K562 (cell line): Measurements from ENCODE around the gene EIF3M. TPM values are rescaled to one million over a fixed set of nuclear protein-coding genes. Genes with fewer than 3 reads are reported as not detected.

Source experiments
- ATAC-seq: fragments of 200-7000 bp; cut with Tn5 transposase; 3 replicates; pipeline ENCODE4 v1.9.1; 2020; ENCODE audit warnings: moderate library complexity
- BruUV-seq: library from RNA; stranded (reverse); fragments of 400-500 nt; replicated peaks from 2 replicates; lab custom pipeline; 2021; lab: Mats Ljungman, UMichigan
- CTCF ChIA-PET: fragments of 300-600 bp; formaldehyde crosslinking; extraction: SDS; loops from one replicate; lab custom pipeline; 2021; ENCODE audit warnings: low intra/inter-chr PET ratio; lab: Yijun Ruan, JAX
- POLR2A ChIA-PET: fragments of 300-600, 350-650 bp; sonication (Branson Sonifier 250); formaldehyde crosslinking; extraction: SDS; loops from one replicate; lab custom pipeline; 2021; ENCODE audit warnings: antibody characterized with exemption, inconsistent platforms; lab: Yijun Ruan, JAX
- DNase-seq, 4 experiments: peaks; one replicate each; pipeline versions ENCODE4 v3.0.0 to v3.0.0-alpha.2; 2011 to 2018; ENCODE audit warnings: low spot score in 3 of 4, mixed read lengths in 3 of 4; ENCODE audit errors: extremely low read depth in 1 of 4
- FAIRE-seq: peaks from 2 replicates; lab custom pipeline; 2011; peaks lifted over from hg19 to GRCh38; lab: Jason Lieb, UNC
- H2AFZ ChIP-seq: 2 replicates; pipeline ENCODE4 v1.6.0; 2011; ENCODE audit warnings: low read depth, low read length, control low read depth, inconsistent platforms
- H3K27ac ChIP-seq: fragments of 200-600 bp; 3 replicates; pipeline ENCODE4 v1.8.0; 2011; ENCODE audit warnings: low read depth, mild to moderate bottlenecking, control low read depth, inconsistent platforms, low read length, moderate library complexity, mixed read lengths; ENCODE audit errors: extremely low read depth
- H3K27me3 ChIP-seq, 2 experiments: fragments of 300-600 bp in 1 of 2; 2 replicates in 1 of 2; 3 replicates in 1 of 2; pipeline versions ENCODE4 v1.6.0 to v1.8.0; 2011; ENCODE audit warnings: inconsistent platforms in 2 of 2, low read length in 2 of 2, mild to moderate bottlenecking in 1 of 2, mixed read lengths in 1 of 2, moderate library complexity in 1 of 2; ENCODE audit not compliant: control insufficient read depth in 2 of 2, insufficient read depth in 2 of 2
- H3K36me3 ChIP-seq: fragments of 300-600 bp; 3 replicates; pipeline ENCODE4 v1.8.0; 2011; ENCODE audit warnings: mild to moderate bottlenecking, low read length, inconsistent platforms; ENCODE audit not compliant: control insufficient read depth, insufficient read depth
- H3K4me1 ChIP-seq, 2 experiments: fragments of 200-600 bp in 1 of 2; replicated peaks in 1 of 2; 2 replicates in 1 of 2; 3 replicates in 1 of 2; pipeline versions ENCODE4 v1.5.1 to v1.8.0; 2011; ENCODE audit warnings: inconsistent platforms in 2 of 2, low read length in 2 of 2, mild to moderate bottlenecking in 1 of 2, mixed read lengths in 1 of 2, moderate library complexity in 1 of 2; ENCODE audit not compliant: control insufficient read depth in 2 of 2, insufficient read depth in 2 of 2
- H3K4me2 ChIP-seq: 2 replicates; pipeline ENCODE4 v1.6.1; 2011; ENCODE audit warnings: low read length, control low read depth, inconsistent platforms, mixed read lengths; ENCODE audit not compliant: insufficient read depth
- H3K4me3 ChIP-seq: fragments of 200-600 bp; sonication (generic), shearing (Covaris generic); 2 replicates; pipeline ENCODE4 v1.5.1; 2016; ENCODE audit warnings: control low read depth, inconsistent platforms
- H3K79me2 ChIP-seq: fragments of 200-600 bp; 3 replicates; pipeline ENCODE4 v1.8.0; 2011; ENCODE audit warnings: low read length, inconsistent platforms; ENCODE audit not compliant: control insufficient read depth, insufficient read depth
- H3K9ac ChIP-seq, 2 experiments: 2 replicates each; pipeline versions ENCODE4 v1.6.0 to v1.6.1; 2011; ENCODE audit warnings: low read depth in 2 of 2, low read length in 2 of 2, control low read depth in 1 of 2, inconsistent platforms in 1 of 2, mild to moderate bottlenecking in 1 of 2, mixed read lengths in 1 of 2; ENCODE audit not compliant: insufficient read depth in 1 of 2
- H3K9me1 ChIP-seq: one replicate; pipeline ENCODE4 v1.6.0; 2011; ENCODE audit warnings: inconsistent platforms, mild to moderate bottlenecking, low read length, moderate library complexity; ENCODE audit not compliant: control insufficient read depth, insufficient read depth
- H3K9me3 ChIP-seq: replicated peaks from 2 replicates; pipeline ENCODE4 v1.5.1; 2011; ENCODE audit warnings: low read depth, low read length, inconsistent platforms; ENCODE audit not compliant: control insufficient read depth, insufficient read depth
- H4K20me1 ChIP-seq: replicated peaks from 2 replicates; pipeline ENCODE4 v1.6.1; 2011; ENCODE audit warnings: low read length, inconsistent platforms, mixed read lengths; ENCODE audit not compliant: control insufficient read depth, insufficient read depth
- E2F6 ChIP-seq, 2 experiments: IDR thresholded peaks; 2 replicates each; pipeline ENCODE4 v1.6.1; 2011; ENCODE audit warnings: borderline replicate concordance in 1 of 2, control low read depth in 1 of 2, low read depth in 1 of 2, low read length in 1 of 2, mild to moderate bottlenecking in 1 of 2, mixed read lengths in 1 of 2, moderate library complexity in 1 of 2; ENCODE audit not compliant: insufficient read depth in 1 of 2, insufficient read length in 1 of 2, poor library complexity in 1 of 2, severe bottlenecking in 1 of 2; ENCODE audit errors: extremely low read depth in 1 of 2
- GABPB2 ChIP-seq: fragments of 250-450 bp; sonication (Bioruptor Pico); conservative IDR thresholded peaks from 2 replicates; pipeline ENCODE4 v1.5.1; 2021; ENCODE audit warnings: mild to moderate bottlenecking
- WGBS: fragments of 100-300 bp; shearing (Covaris generic); methylation state at CpG from one replicate; pipeline ENCODE4 v1.1.6; 2016; ENCODE audit warnings: low coverage, mixed read lengths; ENCODE audit not compliant: insufficient coverage; ENCODE audit errors: missing lambda C conversion rate; 5-methylcytosine and 5-hydroxymethylcytosine counted together
- in situ Hi-C: fragments of 300-500 bp; cut with MboI; formaldehyde crosslinking; loops from 4 replicates; pipeline ENCODE4 v1.15.0; 2018; ENCODE audit warnings: inconsistent platforms, mixed read lengths
- intact Hi-C: fragments of 100-400 bp; cut with micrococcal nuclease; formaldehyde crosslinking; loops from 2 replicates; pipeline ENCODE4 v1.14.2; 2022
- polyA plus RNA-seq, 8 experiments: library from polyadenylated mRNA; depleted of rRNA in 4 of 8; stranded (reverse) in 5 of 8; unstranded in 3 of 8; fragments of >200 nt; fragmentation: Nextera tagmentation in 2 of 8; fragmentation: Illumina TruSeq in 1 of 8; extraction: Ambion mirVana in 2 of 8; extraction: Trizol in 1 of 8; gene quantifications; 2 replicates each; pipeline versions ENCODE4 v1.2.1 to v1.2.3, GENCODE V29; 2011 to 2014; ENCODE audit warnings: inconsistent platforms in 1 of 8, missing spikeins in 1 of 8
- total RNA-seq, 7 experiments: library from RNA; depleted of rRNA in 6 of 7; stranded (reverse); fragments of >200 nt in 6 of 7; fragmentation: Illumina TruSeq in 2 of 7; extraction: Trizol in 2 of 7; gene quantifications; 2 replicates each; pipeline versions ENCODE4 v1.2.1 to v1.2.3, GENCODE V29; 2011 to 2021; ENCODE audit warnings: low replicate concordance in 1 of 7
- TF ChIP-seq, protein P1 (sequence below): fragments of 450-650 bp; IDR thresholded peaks from 2 replicates; pipeline ENCODE4 v1.6.1; 2016; ENCODE audit warnings: mild to moderate bottlenecking, moderate library complexity

EIF3M gene
- total and polyA plus RNA-seq, 9 of the 15 experiments (the other 6 are each of a cell fraction or from before 2014, with no cell fraction given): 602 to 2,015 (median 1,058) TPM

DNA sequence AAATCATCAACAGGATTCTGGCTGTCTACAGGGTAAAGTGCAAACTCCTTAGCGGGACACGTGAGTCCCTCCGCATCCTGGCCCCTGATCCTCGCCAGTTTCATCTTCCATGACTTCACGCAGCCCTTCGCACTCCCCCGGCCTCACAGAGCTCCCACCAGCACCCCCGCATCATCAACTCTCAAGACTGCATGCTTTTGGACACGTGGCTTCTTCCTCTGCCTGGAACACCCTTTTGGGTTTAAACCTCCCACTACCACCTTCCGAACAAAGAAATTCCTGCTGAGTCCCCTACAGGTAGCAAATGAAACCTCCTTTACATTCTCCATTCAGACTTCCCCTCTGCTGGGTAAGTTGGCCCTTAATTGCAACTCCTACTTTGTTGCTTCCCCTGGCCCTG lies 12.6 kb upstream of the EIF3M start:
- Histone ChIP-seq H3K27me3 (no peaks in the 10 kb centered on the region), H3K9me1 (no peaks in the 10 kb centered on the region), H3K79me2 (no peaks in the 10 kb centered on the region), H3K36me3 (no peaks in the 10 kb centered on the region), H3K9me3 (no peaks in the 10 kb centered on the region), H3K4me2 (no peak overlapping the region), H2AFZ (peak overlapping the region; percentile 22; the same call in 1 of the 2 replicates), H3K9ac (no peak overlapping the region), H3K4me3 (no peak overlapping the region), H4K20me1 (no peaks in the 10 kb centered on the region; the same call in 1 of the 2 replicates), H3K4me1 (peaks cover 0 to 10% of the 10 kb centered on the region in 2 experiments; a peak in 3 of 5 replicates), H3K27ac (no peak overlapping the region)
- intact Hi-C loops: no loop called here
- no peak for FAIRE-seq
- POLR2A ChIA-PET: no interaction called here
- no peak for DNase-seq
- CTCF ChIA-PET: no interaction called here
- WGBS: 35% methylated on average over 10 of the region's 10 CpGs
- no TSS peak for BruUV-seq
- peak; percentile 58 for ATAC-seq
- TF ChIP-seq GABPB2 (CRISPR knock-in tag): no peak
- peak in 1 of 2 experiments; percentile 39 for TF ChIP-seq E2F6 (IDR thresholded peaks at IDR 0.05; ENCODE audit: borderline replicate concordance in 1 of 2, extremely low read depth in 1 of 2, insufficient read depth in 1 of 2, insufficient read length in 1 of 2, low read depth in 1 of 2, low read length in 1 of 2, poor library complexity in 1 of 2, severe bottlenecking in 1 of 2)
- TF ChIP-seq, protein P1, sequence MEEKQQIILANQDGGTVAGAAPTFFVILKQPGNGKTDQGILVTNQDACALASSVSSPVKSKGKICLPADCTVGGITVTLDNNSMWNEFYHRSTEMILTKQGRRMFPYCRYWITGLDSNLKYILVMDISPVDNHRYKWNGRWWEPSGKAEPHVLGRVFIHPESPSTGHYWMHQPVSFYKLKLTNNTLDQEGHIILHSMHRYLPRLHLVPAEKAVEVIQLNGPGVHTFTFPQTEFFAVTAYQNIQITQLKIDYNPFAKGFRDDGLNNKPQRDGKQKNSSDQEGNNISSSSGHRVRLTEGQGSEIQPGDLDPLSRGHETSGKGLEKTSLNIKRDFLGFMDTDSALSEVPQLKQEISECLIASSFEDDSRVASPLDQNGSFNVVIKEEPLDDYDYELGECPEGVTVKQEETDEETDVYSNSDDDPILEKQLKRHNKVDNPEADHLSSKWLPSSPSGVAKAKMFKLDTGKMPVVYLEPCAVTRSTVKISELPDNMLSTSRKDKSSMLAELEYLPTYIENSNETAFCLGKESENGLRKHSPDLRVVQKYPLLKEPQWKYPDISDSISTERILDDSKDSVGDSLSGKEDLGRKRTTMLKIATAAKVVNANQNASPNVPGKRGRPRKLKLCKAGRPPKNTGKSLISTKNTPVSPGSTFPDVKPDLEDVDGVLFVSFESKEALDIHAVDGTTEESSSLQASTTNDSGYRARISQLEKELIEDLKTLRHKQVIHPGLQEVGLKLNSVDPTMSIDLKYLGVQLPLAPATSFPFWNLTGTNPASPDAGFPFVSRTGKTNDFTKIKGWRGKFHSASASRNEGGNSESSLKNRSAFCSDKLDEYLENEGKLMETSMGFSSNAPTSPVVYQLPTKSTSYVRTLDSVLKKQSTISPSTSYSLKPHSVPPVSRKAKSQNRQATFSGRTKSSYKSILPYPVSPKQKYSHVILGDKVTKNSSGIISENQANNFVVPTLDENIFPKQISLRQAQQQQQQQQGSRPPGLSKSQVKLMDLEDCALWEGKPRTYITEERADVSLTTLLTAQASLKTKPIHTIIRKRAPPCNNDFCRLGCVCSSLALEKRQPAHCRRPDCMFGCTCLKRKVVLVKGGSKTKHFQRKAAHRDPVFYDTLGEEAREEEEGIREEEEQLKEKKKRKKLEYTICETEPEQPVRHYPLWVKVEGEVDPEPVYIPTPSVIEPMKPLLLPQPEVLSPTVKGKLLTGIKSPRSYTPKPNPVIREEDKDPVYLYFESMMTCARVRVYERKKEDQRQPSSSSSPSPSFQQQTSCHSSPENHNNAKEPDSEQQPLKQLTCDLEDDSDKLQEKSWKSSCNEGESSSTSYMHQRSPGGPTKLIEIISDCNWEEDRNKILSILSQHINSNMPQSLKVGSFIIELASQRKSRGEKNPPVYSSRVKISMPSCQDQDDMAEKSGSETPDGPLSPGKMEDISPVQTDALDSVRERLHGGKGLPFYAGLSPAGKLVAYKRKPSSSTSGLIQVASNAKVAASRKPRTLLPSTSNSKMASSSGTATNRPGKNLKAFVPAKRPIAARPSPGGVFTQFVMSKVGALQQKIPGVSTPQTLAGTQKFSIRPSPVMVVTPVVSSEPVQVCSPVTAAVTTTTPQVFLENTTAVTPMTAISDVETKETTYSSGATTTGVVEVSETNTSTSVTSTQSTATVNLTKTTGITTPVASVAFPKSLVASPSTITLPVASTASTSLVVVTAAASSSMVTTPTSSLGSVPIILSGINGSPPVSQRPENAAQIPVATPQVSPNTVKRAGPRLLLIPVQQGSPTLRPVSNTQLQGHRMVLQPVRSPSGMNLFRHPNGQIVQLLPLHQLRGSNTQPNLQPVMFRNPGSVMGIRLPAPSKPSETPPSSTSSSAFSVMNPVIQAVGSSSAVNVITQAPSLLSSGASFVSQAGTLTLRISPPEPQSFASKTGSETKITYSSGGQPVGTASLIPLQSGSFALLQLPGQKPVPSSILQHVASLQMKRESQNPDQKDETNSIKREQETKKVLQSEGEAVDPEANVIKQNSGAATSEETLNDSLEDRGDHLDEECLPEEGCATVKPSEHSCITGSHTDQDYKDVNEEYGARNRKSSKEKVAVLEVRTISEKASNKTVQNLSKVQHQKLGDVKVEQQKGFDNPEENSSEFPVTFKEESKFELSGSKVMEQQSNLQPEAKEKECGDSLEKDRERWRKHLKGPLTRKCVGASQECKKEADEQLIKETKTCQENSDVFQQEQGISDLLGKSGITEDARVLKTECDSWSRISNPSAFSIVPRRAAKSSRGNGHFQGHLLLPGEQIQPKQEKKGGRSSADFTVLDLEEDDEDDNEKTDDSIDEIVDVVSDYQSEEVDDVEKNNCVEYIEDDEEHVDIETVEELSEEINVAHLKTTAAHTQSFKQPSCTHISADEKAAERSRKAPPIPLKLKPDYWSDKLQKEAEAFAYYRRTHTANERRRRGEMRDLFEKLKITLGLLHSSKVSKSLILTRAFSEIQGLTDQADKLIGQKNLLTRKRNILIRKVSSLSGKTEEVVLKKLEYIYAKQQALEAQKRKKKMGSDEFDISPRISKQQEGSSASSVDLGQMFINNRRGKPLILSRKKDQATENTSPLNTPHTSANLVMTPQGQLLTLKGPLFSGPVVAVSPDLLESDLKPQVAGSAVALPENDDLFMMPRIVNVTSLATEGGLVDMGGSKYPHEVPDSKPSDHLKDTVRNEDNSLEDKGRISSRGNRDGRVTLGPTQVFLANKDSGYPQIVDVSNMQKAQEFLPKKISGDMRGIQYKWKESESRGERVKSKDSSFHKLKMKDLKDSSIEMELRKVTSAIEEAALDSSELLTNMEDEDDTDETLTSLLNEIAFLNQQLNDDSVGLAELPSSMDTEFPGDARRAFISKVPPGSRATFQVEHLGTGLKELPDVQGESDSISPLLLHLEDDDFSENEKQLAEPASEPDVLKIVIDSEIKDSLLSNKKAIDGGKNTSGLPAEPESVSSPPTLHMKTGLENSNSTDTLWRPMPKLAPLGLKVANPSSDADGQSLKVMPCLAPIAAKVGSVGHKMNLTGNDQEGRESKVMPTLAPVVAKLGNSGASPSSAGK: peak; percentile 53; the same call in 1 of the 2 replicates
- in situ Hi-C loops: no loop called here
